HEK293 (cell line): ENCODE results near the gene ERGIC1.

Experiments used
- PRDM6 ChIP-seq: fragments of 450-650 bp; formaldehyde crosslinking; IDR thresholded peaks from 2 replicates; pipeline ENCODE4 v1.5.1; 2017; ENCODE audit warnings: missing biosample characterization, missing genetic modification characterization
- SP7 ChIP-seq: fragments of 450-650 bp; formaldehyde crosslinking; IDR thresholded peaks from 2 replicates; pipeline ENCODE4 v1.5.1; 2016; ENCODE audit warnings: missing biosample characterization, missing genetic modification characterization
- YY2 ChIP-seq: fragments of 450-650 bp; formaldehyde crosslinking; IDR thresholded peaks from 2 replicates; pipeline ENCODE4 v1.5.1; 2016; ENCODE audit warnings: missing biosample characterization, missing genetic modification characterization
- ZEB2 ChIP-seq: fragments of 450-650 bp; formaldehyde crosslinking; IDR thresholded peaks from 2 replicates; pipeline ENCODE4 v1.5.1; 2016; ENCODE audit warnings: missing biosample characterization, missing genetic modification characterization
- ZNF114 ChIP-seq: fragments of 450-650 bp; formaldehyde crosslinking; IDR thresholded peaks from 2 replicates; pipeline ENCODE4 v1.5.0; 2017; ENCODE audit warnings: missing biosample characterization, missing genetic modification characterization
- ZNF16 ChIP-seq: fragments of 450-650 bp; formaldehyde crosslinking; IDR thresholded peaks from 2 replicates; pipeline ENCODE4 v1.5.1; 2016; ENCODE audit warnings: low read depth, missing biosample characterization, missing genetic modification characterization
- ZNF174 ChIP-seq: fragments of 450-650 bp; formaldehyde crosslinking; IDR thresholded peaks from 2 replicates; pipeline ENCODE4 v1.5.0; 2017; ENCODE audit warnings: missing biosample characterization, mild to moderate bottlenecking, missing genetic modification characterization
- ZNF18 ChIP-seq: fragments of 450-650 bp; formaldehyde crosslinking; IDR thresholded peaks from 2 replicates; pipeline ENCODE4 v1.5.1; 2016; ENCODE audit warnings: missing biosample characterization, missing genetic modification characterization
- ZNF292 ChIP-seq: fragments of 450-650 bp; formaldehyde crosslinking; IDR thresholded peaks from 2 replicates; pipeline ENCODE4 v1.5.1; 2016; ENCODE audit warnings: low read depth, missing biosample characterization, missing genetic modification characterization, borderline replicate concordance
- ZNF366 ChIP-seq: fragments of 450-650 bp; formaldehyde crosslinking; conservative IDR thresholded peaks from 2 replicates; pipeline ENCODE4 v1.5.1; 2016; ENCODE audit warnings: missing biosample characterization, missing genetic modification characterization
- ZNF707 ChIP-seq: fragments of 450-650 bp; formaldehyde crosslinking; IDR thresholded peaks from 2 replicates; pipeline ENCODE4 v1.5.1; 2016; ENCODE audit warnings: missing biosample characterization, missing genetic modification characterization
- ZNF776 ChIP-seq: fragments of 450-650 bp; formaldehyde crosslinking; IDR thresholded peaks from 2 replicates; pipeline ENCODE4 v1.5.0; 2017; ENCODE audit warnings: missing biosample characterization, missing genetic modification characterization, borderline replicate concordance
- ZSCAN5A ChIP-seq: fragments of 450-650 bp; formaldehyde crosslinking; IDR thresholded peaks from 2 replicates; pipeline ENCODE4 v1.5.1; 2016; ENCODE audit warnings: missing biosample characterization, missing genetic modification characterization
- TF ChIP-seq, protein P1 (sequence below): fragments of 450-650 bp; formaldehyde crosslinking; IDR thresholded peaks from 2 replicates; pipeline ENCODE4 v1.5.1; 2016; ENCODE audit warnings: missing biosample characterization, missing genetic modification characterization
- TF ChIP-seq, protein P2 (sequence below): fragments of 450-650 bp; formaldehyde crosslinking; IDR thresholded peaks from 2 replicates; pipeline ENCODE4 v1.5.1; 2016; ENCODE audit warnings: missing biosample characterization, missing genetic modification characterization, borderline replicate concordance
- TF ChIP-seq, protein P3 (sequence below): fragments of 450-650 bp; formaldehyde crosslinking; IDR thresholded peaks from 2 replicates; pipeline ENCODE4 v1.5.1; 2016; ENCODE audit warnings: missing biosample characterization, missing genetic modification characterization, borderline replicate concordance
- TF ChIP-seq, protein P4 (sequence below): fragments of 450-650 bp; formaldehyde crosslinking; IDR thresholded peaks from 2 replicates; pipeline ENCODE4 v1.5.1; 2016; ENCODE audit warnings: missing biosample characterization, missing genetic modification characterization
- TF ChIP-seq, protein P5 (sequence below): fragments of 450-650 bp; formaldehyde crosslinking; IDR thresholded peaks from 2 replicates; pipeline ENCODE4 v1.5.1; 2017; ENCODE audit warnings: missing biosample characterization, missing genetic modification characterization

Gene ERGIC1

DNA sequence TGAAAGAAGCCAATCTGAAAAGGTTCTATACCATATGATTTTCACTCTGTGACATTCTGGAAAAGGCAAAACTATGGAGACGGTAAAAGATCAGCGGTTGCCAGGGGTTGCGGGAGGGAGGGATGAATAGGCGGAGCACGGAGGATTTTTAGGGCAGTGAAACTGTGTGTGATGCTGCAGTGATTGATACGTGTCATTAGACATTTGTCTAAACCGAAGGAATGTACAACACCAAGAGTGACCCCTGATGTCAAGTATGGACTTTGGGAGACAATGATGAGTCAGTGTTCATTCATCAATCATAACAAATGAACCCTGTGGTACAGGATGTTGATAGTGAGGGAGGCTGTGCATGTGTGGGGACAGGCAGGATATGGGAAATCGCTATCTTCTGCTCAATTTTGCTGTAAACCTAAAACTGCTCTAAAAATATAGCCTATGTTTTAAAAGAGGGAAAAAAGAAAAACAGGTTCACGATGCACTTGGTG is 34.4 kb downstream of the ERGIC1 start (continued):
- TF ChIP-seq, protein P1, sequence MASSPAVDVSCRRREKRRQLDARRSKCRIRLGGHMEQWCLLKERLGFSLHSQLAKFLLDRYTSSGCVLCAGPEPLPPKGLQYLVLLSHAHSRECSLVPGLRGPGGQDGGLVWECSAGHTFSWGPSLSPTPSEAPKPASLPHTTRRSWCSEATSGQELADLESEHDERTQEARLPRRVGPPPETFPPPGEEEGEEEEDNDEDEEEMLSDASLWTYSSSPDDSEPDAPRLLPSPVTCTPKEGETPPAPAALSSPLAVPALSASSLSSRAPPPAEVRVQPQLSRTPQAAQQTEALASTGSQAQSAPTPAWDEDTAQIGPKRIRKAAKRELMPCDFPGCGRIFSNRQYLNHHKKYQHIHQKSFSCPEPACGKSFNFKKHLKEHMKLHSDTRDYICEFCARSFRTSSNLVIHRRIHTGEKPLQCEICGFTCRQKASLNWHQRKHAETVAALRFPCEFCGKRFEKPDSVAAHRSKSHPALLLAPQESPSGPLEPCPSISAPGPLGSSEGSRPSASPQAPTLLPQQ = no peak
- TF ChIP-seq ZNF292 (no peak), ZNF114 (tag by site-specific recombination) (no peak), ZSCAN5A (tag by site-specific recombination) (no peak), ZNF16 (tag by site-specific recombination) (no peak), ZNF776 (no peak), PRDM6 (no peak), ZNF174 (tag by site-specific recombination) (no peak), ZNF366 (tag by site-specific recombination) (peak; percentile 69; the same call in 1 of the 2 replicates), ZEB2 (tag by site-specific recombination) (peak; percentile 23; the same call in 1 of the 2 replicates), YY2 (tag by site-specific recombination) (no peak), ZNF18 (no peak), SP7 (0 out of 2 replicates have a peak, but pooled peaks have one; percentile 15), ZNF707 (tag by site-specific recombination) (no peak)
- TF ChIP-seq, protein P2, sequence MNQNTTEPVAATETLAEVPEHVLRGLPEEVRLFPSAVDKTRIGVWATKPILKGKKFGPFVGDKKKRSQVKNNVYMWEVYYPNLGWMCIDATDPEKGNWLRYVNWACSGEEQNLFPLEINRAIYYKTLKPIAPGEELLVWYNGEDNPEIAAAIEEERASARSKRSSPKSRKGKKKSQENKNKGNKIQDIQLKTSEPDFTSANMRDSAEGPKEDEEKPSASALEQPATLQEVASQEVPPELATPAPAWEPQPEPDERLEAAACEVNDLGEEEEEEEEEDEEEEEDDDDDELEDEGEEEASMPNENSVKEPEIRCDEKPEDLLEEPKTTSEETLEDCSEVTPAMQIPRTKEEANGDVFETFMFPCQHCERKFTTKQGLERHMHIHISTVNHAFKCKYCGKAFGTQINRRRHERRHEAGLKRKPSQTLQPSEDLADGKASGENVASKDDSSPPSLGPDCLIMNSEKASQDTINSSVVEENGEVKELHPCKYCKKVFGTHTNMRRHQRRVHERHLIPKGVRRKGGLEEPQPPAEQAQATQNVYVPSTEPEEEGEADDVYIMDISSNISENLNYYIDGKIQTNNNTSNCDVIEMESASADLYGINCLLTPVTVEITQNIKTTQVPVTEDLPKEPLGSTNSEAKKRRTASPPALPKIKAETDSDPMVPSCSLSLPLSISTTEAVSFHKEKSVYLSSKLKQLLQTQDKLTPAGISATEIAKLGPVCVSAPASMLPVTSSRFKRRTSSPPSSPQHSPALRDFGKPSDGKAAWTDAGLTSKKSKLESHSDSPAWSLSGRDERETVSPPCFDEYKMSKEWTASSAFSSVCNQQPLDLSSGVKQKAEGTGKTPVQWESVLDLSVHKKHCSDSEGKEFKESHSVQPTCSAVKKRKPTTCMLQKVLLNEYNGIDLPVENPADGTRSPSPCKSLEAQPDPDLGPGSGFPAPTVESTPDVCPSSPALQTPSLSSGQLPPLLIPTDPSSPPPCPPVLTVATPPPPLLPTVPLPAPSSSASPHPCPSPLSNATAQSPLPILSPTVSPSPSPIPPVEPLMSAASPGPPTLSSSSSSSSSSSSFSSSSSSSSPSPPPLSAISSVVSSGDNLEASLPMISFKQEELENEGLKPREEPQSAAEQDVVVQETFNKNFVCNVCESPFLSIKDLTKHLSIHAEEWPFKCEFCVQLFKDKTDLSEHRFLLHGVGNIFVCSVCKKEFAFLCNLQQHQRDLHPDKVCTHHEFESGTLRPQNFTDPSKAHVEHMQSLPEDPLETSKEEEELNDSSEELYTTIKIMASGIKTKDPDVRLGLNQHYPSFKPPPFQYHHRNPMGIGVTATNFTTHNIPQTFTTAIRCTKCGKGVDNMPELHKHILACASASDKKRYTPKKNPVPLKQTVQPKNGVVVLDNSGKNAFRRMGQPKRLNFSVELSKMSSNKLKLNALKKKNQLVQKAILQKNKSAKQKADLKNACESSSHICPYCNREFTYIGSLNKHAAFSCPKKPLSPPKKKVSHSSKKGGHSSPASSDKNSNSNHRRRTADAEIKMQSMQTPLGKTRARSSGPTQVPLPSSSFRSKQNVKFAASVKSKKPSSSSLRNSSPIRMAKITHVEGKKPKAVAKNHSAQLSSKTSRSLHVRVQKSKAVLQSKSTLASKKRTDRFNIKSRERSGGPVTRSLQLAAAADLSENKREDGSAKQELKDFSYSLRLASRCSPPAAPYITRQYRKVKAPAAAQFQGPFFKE (tag by site-specific recombination) = no peak
- TF ChIP-seq, protein P3, sequence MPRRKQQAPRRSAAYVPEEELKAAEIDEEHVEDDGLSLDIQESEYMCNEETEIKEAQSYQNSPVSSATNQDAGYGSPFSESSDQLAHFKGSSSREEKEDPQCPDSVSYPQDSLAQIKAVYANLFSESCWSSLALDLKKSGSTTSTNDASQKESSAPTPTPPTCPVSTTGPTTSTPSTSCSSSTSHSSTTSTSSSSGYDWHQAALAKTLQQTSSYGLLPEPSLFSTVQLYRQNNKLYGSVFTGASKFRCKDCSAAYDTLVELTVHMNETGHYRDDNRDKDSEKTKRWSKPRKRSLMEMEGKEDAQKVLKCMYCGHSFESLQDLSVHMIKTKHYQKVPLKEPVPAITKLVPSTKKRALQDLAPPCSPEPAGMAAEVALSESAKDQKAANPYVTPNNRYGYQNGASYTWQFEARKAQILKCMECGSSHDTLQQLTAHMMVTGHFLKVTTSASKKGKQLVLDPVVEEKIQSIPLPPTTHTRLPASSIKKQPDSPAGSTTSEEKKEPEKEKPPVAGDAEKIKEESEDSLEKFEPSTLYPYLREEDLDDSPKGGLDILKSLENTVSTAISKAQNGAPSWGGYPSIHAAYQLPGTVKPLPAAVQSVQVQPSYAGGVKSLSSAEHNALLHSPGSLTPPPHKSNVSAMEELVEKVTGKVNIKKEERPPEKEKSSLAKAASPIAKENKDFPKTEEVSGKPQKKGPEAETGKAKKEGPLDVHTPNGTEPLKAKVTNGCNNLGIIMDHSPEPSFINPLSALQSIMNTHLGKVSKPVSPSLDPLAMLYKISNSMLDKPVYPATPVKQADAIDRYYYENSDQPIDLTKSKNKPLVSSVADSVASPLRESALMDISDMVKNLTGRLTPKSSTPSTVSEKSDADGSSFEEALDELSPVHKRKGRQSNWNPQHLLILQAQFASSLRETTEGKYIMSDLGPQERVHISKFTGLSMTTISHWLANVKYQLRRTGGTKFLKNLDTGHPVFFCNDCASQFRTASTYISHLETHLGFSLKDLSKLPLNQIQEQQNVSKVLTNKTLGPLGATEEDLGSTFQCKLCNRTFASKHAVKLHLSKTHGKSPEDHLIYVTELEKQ (tag by site-specific recombination) = peak; percentile 29; the same call in 1 of the 2 replicates
- TF ChIP-seq, protein P4, sequence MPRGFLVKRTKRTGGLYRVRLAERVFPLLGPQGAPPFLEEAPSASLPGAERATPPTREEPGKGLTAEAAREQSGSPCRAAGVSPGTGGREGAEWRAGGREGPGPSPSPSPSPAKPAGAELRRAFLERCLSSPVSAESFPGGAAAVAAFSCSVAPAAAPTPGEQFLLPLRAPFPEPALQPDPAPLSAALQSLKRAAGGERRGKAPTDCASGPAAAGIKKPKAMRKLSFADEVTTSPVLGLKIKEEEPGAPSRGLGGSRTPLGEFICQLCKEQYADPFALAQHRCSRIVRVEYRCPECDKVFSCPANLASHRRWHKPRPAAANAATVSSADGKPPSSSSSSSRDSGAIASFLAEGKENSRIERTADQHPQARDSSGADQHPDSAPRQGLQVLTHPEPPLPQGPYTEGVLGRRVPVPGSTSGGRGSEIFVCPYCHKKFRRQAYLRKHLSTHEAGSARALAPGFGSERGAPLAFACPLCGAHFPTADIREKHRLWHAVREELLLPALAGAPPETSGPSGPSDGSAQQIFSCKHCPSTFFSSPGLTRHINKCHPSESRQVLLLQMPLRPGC (tag by site-specific recombination) = 0 out of 2 replicates have a peak, but pooled peaks have one; percentile 40
- TF ChIP-seq, protein P5, sequence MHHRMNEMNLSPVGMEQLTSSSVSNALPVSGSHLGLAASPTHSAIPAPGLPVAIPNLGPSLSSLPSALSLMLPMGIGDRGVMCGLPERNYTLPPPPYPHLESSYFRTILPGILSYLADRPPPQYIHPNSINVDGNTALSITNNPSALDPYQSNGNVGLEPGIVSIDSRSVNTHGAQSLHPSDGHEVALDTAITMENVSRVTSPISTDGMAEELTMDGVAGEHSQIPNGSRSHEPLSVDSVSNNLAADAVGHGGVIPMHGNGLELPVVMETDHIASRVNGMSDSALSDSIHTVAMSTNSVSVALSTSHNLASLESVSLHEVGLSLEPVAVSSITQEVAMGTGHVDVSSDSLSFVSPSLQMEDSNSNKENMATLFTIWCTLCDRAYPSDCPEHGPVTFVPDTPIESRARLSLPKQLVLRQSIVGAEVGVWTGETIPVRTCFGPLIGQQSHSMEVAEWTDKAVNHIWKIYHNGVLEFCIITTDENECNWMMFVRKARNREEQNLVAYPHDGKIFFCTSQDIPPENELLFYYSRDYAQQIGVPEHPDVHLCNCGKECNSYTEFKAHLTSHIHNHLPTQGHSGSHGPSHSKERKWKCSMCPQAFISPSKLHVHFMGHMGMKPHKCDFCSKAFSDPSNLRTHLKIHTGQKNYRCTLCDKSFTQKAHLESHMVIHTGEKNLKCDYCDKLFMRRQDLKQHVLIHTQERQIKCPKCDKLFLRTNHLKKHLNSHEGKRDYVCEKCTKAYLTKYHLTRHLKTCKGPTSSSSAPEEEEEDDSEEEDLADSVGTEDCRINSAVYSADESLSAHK (tag by site-specific recombination) = no peak
